ENCODE measurements around the gene CD99.
"Not testable (repeated sequence)": the region's sequence is repeated elsewhere in the genome, so short reads cannot be mapped to it uniquely, and the experiment has no call there.

The CD99 gene

GRCh38 chrX:2715066-2715600 lies 24.0 kb downstream of the CD99 start:
- in situ Hi-C loops (cut with HindIII; ENCODE audit: low sequenced_read_pairs) = no loop called here
- H3K4me3 ChIP-seq (ENCODE audit: low read depth, low read length) = no peak overlapping the region
- no peak for DNase-seq (ENCODE audit: low read depth, low spot score)
- TF ChIP-seq CTCF (IDR thresholded peaks at IDR 0.05; ENCODE audit: low read depth, low read length) = no peak

GRCh38 chrX:2717312-2717711 lies 26.2 kb downstream of the CD99 start:
- no peak overlapping the region for H3K4me3 ChIP-seq (ENCODE audit: low read depth, low read length)
- DNase-seq (ENCODE audit: low read depth, low spot score) = no peak
- in situ Hi-C loops (cut with HindIII; ENCODE audit: low sequenced_read_pairs) = no loop called here
- no peak for TF ChIP-seq CTCF (IDR thresholded peaks at IDR 0.05; ENCODE audit: low read depth, low read length)

- in situ Hi-C loops (cut with HindIII; ENCODE audit: low sequenced_read_pairs) = no loop called here
- H3K4me3 ChIP-seq (ENCODE audit: low read depth, low read length) = no peak overlapping the region
- no peak for TF ChIP-seq CTCF (IDR thresholded peaks at IDR 0.05; ENCODE audit: low read depth, low read length)
- DNase-seq (ENCODE audit: low read depth, low spot score) = no peak
Measured at GRCh38 chrX:2718821-2719220, 27.7 kb downstream of the CD99 start.

GRCh38 chrX:2719774-2720447 lies 28.8 kb downstream of the CD99 start:
- H3K4me3 ChIP-seq (ENCODE audit: low read depth, low read length) = no peak overlapping the region
- no peak for DNase-seq (ENCODE audit: low read depth, low spot score)
- in situ Hi-C loops (cut with HindIII; ENCODE audit: low sequenced_read_pairs) = no loop called here
- no peak for TF ChIP-seq CTCF (IDR thresholded peaks at IDR 0.05; ENCODE audit: low read depth, low read length)

- H3K4me3 ChIP-seq (ENCODE audit: low read depth, low read length) = no peak overlapping the region
- TF ChIP-seq CTCF (IDR thresholded peaks at IDR 0.05; ENCODE audit: low read depth, low read length) = no peak
- no peak for DNase-seq (ENCODE audit: low read depth, low spot score)
- in situ Hi-C loops (cut with HindIII; ENCODE audit: low sequenced_read_pairs) = no loop called here
Measured at GRCh38 chrX:2723286-2723879, 32.3 kb downstream of the CD99 start.

- in situ Hi-C loops (cut with HindIII; ENCODE audit: low sequenced_read_pairs); H3K4me3 ChIP-seq (ENCODE audit: low read depth, low read length): not testable (repeated sequence)
- DNase-seq (ENCODE audit: low read depth, low spot score) = peak; percentile 48
Measured at GRCh38 chrX:2727264-2727663, 36.2 kb downstream of the CD99 start.

- in situ Hi-C loops (cut with HindIII; ENCODE audit: low sequenced_read_pairs) = no loop called here
- no peak for TF ChIP-seq CTCF (IDR thresholded peaks at IDR 0.05; ENCODE audit: low read depth, low read length)
- DNase-seq (ENCODE audit: low read depth, low spot score) = no peak
- no peak overlapping the region for H3K4me3 ChIP-seq (ENCODE audit: low read depth, low read length)
Measured at GRCh38 chrX:2732076-2732475, 41.0 kb downstream of the CD99 start.

Data from astrocyte of the spinal cord (primary cell).